IPS DF 6.9 (cell line): ENCODE data around the gene HOXA4.

Experiments used
- DNase-seq: peaks from one replicate; pipeline ENCODE4 v3.0.0-alpha.2; 2013; ENCODE audit warnings: low read depth, low spot score
- H3K27ac ChIP-seq: one replicate; pipeline ENCODE4 v1.5.1; 2013; ENCODE audit warnings: low read length, control low read depth
- H3K27me3 ChIP-seq: 2 replicates; pipeline ENCODE4 v1.6.1; 2013; ENCODE audit warnings: mild to moderate bottlenecking, low read length; ENCODE audit not compliant: control insufficient read depth, insufficient read depth
- H3K36me3 ChIP-seq: 2 replicates; pipeline ENCODE4 v1.6.1; 2013; ENCODE audit warnings: low read length; ENCODE audit not compliant: control insufficient read depth, insufficient read depth
- H3K4me1 ChIP-seq: 2 replicates; pipeline ENCODE4 v1.6.1; 2013; ENCODE audit warnings: low read length; ENCODE audit not compliant: control insufficient read depth, insufficient read depth
- H3K4me3 ChIP-seq: 2 replicates; pipeline ENCODE4 v1.5.1; 2013; ENCODE audit warnings: mild to moderate bottlenecking, low read length
- H3K9me3 ChIP-seq: 2 replicates; pipeline ENCODE4 v1.6.1; 2013; ENCODE audit warnings: low read length, inconsistent platforms; ENCODE audit not compliant: control insufficient read depth, insufficient read depth
- WGBS: extraction: QIAGEN DNeasy Blood & Tissue Kit; methylation state at CpG from one replicate; pipeline ENCODE4 v1.1.7; 2013; ENCODE audit warnings: mixed read lengths, missing lambda C conversion rate; ENCODE audit not compliant: insufficient read length, insufficient coverage; 5-methylcytosine and 5-hydroxymethylcytosine counted together

Gene HOXA4

GRCh38 chr7:27101171-27101956 is 29.2 kb downstream of the HOXA4 start:
- no CpG with 5 or more reads among the region's 25 CpGs for WGBS
- DNase-seq, result no peak
- peaks cover 94% of the 10 kb centered on the region for H3K27me3 ChIP-seq
- no peak overlapping the region for H3K4me3 ChIP-seq
- H3K27ac ChIP-seq, result no peak overlapping the region
- H3K9me3 ChIP-seq, result no peaks in the 10 kb centered on the region
- no peaks in the 10 kb centered on the region for H3K36me3 ChIP-seq
- H3K4me1 ChIP-seq, result 0 out of 2 replicates have a peak, but pooled peaks cover 2% of the 10 kb centered on the region

- Histone ChIP-seq H3K27me3 (peaks cover 89% of the 10 kb centered on the region), H3K4me1 (0 out of 2 replicates have a peak, but pooled peaks cover 2% of the 10 kb centered on the region), H3K4me3 (no peak overlapping the region), H3K27ac (no peak overlapping the region), H3K36me3 (no peaks in the 10 kb centered on the region), H3K9me3 (no peaks in the 10 kb centered on the region)
- no peak for DNase-seq
- WGBS, result no CpG with 5 or more reads among the region's 8 CpGs
Measured at GRCh38 chr7:27100694-27101170, 29.8 kb downstream of the HOXA4 start.

- no peak for DNase-seq
- Histone ChIP-seq H3K9me3 (no peaks in the 10 kb centered on the region), H3K27ac (no peak overlapping the region), H3K4me3 (no peak overlapping the region), H3K4me1 (0 out of 2 replicates have a peak, but pooled peaks cover 4% of the 10 kb centered on the region), H3K36me3 (no peaks in the 10 kb centered on the region), H3K27me3 (peaks cover 90% of the 10 kb centered on the region)
- no CpG with 5 or more reads among the region's 8 CpGs for WGBS
Measured at GRCh38 chr7:27099453-27100370, 30.8 kb downstream of the HOXA4 start.

- H3K4me1 ChIP-seq, result 0 out of 2 replicates have a peak, but pooled peaks cover 4% of the 10 kb centered on the region
Measured at GRCh38 chr7:27098578-27099451, 31.7 kb downstream of the HOXA4 start.

GRCh38 chr7:27097686-27098577 is 32.6 kb downstream of the HOXA4 start:
- Histone ChIP-seq H3K27ac (no peak overlapping the region), H3K4me3 (no peak overlapping the region), H3K4me1 (0 out of 2 replicates have a peak, but pooled peaks cover 4% of the 10 kb centered on the region), H3K9me3 (no peaks in the 10 kb centered on the region), H3K36me3 (no peaks in the 10 kb centered on the region), H3K27me3 (peaks cover 89% of the 10 kb centered on the region)
- no CpG with 5 or more reads among the region's 35 CpGs for WGBS
- no peak for DNase-seq

More at GRCh38 chr7:27098578-27099451, 31.7 kb downstream of the HOXA4 start:
- peaks cover 90% of the 10 kb centered on the region for H3K27me3 ChIP-seq
- H3K36me3 ChIP-seq, result no peaks in the 10 kb centered on the region
- H3K9me3 ChIP-seq, result no peaks in the 10 kb centered on the region
- no CpG with 5 or more reads among the region's 38 CpGs for WGBS
- no peak overlapping the region for H3K27ac ChIP-seq
- no peak for DNase-seq
- no peak overlapping the region for H3K4me3 ChIP-seq

GRCh38 chr7:27096768-27097514 is 33.6 kb downstream of the HOXA4 start:
- Histone ChIP-seq H3K4me3 (no peak overlapping the region; the same call in 1 of the 2 replicates), H3K9me3 (no peaks in the 10 kb centered on the region), H3K36me3 (no peaks in the 10 kb centered on the region), H3K27me3 (peaks cover 86% of the 10 kb centered on the region), H3K27ac (no peak overlapping the region), H3K4me1 (0 out of 2 replicates have a peak, but pooled peaks cover 2% of the 10 kb centered on the region)
- no CpG with 5 or more reads among the region's 41 CpGs for WGBS
- no peak for DNase-seq

- no CpG with 5 or more reads among the region's 68 CpGs for WGBS
- Histone ChIP-seq H3K9me3 (no peaks in the 10 kb centered on the region), H3K4me3 (peak within 1 kb of the TSS; percentile 39; the same call in 1 of the 2 replicates), H3K27me3 (peaks cover 82% of the 10 kb centered on the region), H3K4me1 (0 out of 2 replicates have a peak, but pooled peaks cover 2% of the 10 kb centered on the region), H3K36me3 (no peaks in the 10 kb centered on the region), H3K27ac (no peak within 1 kb of the TSS)
- DNase-seq, result no peak
Measured at GRCh38 chr7:27095897-27096767, 34.4 kb downstream of the HOXA4 start, which contains the start of gene HOXA1. Gene HOXA1 (minus strand): TSS chr7:27096000. CDS start chr7:27095912, 88 bp downstream.
